GM19468 (cell line): ENCODE results near the gene BEND7.

Experiments
- ATAC-seq: cut with Tn5 transposase; IDR thresholded peaks from one replicate; pipeline ENCODE4 v1.9.1; 2021; ENCODE audit warnings: mild to moderate bottlenecking, moderate library complexity, moderate number of reproducible peaks; ENCODE audit not compliant: unreplicated experiment; ENCODE audit errors: extremely low read depth

Gene BEND7

GRCh38 chr10:13392701-13393100, 136.1 kb downstream of the BEND7 start:
- no peak for ATAC-seq
